Chondrocyte (in vitro differentiated cells): ENCODE results near the gene SFRP2. TPM values are rescaled to one million over a fixed set of nuclear protein-coding genes. Genes with fewer than 3 reads are reported as not detected.
A peak's percentile ranks its signal among the peaks of the same experiment; 100 is the strongest.

Source experiments
- DNase-seq: peaks from one replicate; pipeline ENCODE4 v3.0.0; 2021; ENCODE audit warnings: mixed read lengths, low spot score
- H3K27ac Mint-ChIP-seq: one replicate; pipeline ENCODE4 v1.8.0; 2021; ENCODE audit warnings: mild to moderate bottlenecking, moderate library complexity, mixed read lengths; ENCODE audit not compliant: unreplicated experiment
- H3K27me3 Mint-ChIP-seq: 2 replicates; pipeline ENCODE4 v1.8.0; 2021; ENCODE audit warnings: low read depth, mixed read lengths
- H3K36me3 Mint-ChIP-seq: 2 replicates; pipeline ENCODE4 v1.8.0; 2021; ENCODE audit warnings: low read depth, mixed read lengths
- H3K4me1 Mint-ChIP-seq: 2 replicates; pipeline ENCODE4 v1.8.0; 2021; ENCODE audit warnings: low read depth, mild to moderate bottlenecking, mixed read lengths
- H3K4me3 Mint-ChIP-seq: one replicate; pipeline ENCODE4 v1.8.0; 2021; ENCODE audit warnings: mild to moderate bottlenecking, moderate library complexity, mixed read lengths; ENCODE audit not compliant: unreplicated experiment
- H3K9me3 Mint-ChIP-seq: 2 replicates; pipeline ENCODE4 v1.8.0; 2021; ENCODE audit warnings: low read depth, mixed read lengths
- total RNA-seq: library from RNA; stranded (reverse); gene quantifications from 3 replicates; pipeline ENCODE4 v1.2.1, GENCODE V29; 2021
- TF ChIP-seq, protein P1 (sequence below): fragments of 200-600 bp; sonication (generic); IDR thresholded peaks from 2 replicates; pipeline ENCODE4 v1.5.0; 2021; ENCODE audit warnings: antibody characterized with exemption, mild to moderate bottlenecking, moderate library complexity

SFRP2 gene
- total RNA-seq, 1 donor from 2014 or later = 120 TPM

DNA sequence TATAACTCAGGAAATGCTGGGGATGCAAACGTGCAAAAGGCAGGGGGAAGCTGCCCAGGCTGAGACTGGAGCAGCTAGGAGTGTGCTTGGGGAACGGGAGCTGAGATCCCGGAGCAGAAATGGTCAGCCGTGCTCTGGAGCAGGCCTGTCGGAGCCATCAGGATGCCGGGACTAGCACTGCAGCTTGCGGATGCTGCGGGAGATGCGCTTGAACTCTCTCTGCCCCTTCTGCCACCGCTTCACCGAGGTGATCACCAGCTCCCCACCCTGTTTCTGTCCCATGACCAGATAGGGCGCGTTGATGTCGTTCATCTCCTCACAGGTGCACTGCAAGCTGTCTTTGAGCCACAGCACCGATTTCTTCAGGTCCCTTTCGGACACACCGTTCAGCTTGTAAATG is 7.6 kb downstream of the SFRP2 start:
- Mint-ChIP-seq H3K4me3 (no peak overlapping the region), H3K4me1 (peaks cover 21% of the 10 kb centered on the region), H3K9me3 (peaks cover 4% of the 10 kb centered on the region), H3K27ac (no peak overlapping the region), H3K27me3 (no peaks in the 10 kb centered on the region), H3K36me3 (peaks cover 20% of the 10 kb centered on the region)
- TF ChIP-seq, protein P1, sequence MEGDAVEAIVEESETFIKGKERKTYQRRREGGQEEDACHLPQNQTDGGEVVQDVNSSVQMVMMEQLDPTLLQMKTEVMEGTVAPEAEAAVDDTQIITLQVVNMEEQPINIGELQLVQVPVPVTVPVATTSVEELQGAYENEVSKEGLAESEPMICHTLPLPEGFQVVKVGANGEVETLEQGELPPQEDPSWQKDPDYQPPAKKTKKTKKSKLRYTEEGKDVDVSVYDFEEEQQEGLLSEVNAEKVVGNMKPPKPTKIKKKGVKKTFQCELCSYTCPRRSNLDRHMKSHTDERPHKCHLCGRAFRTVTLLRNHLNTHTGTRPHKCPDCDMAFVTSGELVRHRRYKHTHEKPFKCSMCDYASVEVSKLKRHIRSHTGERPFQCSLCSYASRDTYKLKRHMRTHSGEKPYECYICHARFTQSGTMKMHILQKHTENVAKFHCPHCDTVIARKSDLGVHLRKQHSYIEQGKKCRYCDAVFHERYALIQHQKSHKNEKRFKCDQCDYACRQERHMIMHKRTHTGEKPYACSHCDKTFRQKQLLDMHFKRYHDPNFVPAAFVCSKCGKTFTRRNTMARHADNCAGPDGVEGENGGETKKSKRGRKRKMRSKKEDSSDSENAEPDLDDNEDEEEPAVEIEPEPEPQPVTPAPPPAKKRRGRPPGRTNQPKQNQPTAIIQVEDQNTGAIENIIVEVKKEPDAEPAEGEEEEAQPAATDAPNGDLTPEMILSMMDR = no peak
- peak; percentile 75 for DNase-seq

DNA sequence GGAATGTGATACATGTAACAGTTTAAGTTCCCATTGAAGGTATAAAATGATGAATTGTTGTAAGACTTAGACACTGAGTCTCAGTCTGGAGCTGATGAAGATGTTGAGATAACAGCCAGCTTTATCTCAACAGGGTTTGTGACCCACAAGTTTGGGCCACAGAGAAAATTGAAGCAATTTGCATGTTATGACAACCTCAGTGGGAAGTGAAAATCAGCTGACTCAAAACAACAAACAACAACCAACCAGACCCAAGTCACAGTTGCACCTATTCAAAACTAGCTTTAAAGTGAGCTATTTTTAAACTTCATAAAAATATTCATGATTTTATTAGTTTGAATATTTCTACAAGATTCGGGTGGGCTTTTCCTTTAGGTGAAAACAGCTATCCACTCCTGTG is 8.0 kb downstream of the SFRP2 start:
- peaks cover 17% of the 10 kb centered on the region for H3K4me1 Mint-ChIP-seq
- H3K27ac Mint-ChIP-seq = no peak overlapping the region
- peaks cover 20% of the 10 kb centered on the region for H3K36me3 Mint-ChIP-seq
- DNase-seq = no peak
- no peak overlapping the region for H3K4me3 Mint-ChIP-seq
- TF ChIP-seq, protein P1 = no peak
- H3K27me3 Mint-ChIP-seq = no peaks in the 10 kb centered on the region
- peaks cover 4% of the 10 kb centered on the region for H3K9me3 Mint-ChIP-seq

DNA sequence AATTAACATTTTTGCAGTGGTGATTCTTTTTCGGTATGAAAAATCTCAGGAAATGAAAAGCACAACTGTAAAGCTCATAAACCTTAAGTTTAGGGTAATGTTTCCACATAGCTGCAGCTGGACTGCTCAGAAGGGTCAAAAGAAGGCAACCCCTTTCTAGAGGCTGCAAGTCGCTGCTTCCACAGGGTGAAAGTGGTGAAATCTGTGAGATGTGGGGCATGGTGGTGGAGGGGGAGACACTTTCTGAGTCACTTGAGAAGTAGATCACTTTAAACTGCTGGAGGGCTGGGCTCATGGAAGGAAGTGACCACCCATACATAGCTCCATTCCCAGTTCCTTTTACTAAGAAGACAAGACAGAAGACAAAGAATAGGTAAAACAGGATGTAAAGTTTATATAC is 8.7 kb downstream of the SFRP2 start:
- Mint-ChIP-seq H3K36me3 (peaks cover 17% of the 10 kb centered on the region), H3K27me3 (no peaks in the 10 kb centered on the region), H3K27ac (no peak overlapping the region), H3K9me3 (peaks cover 4% of the 10 kb centered on the region), H3K4me3 (no peak overlapping the region), H3K4me1 (peaks cover 12% of the 10 kb centered on the region)
- DNase-seq = no peak
- TF ChIP-seq, protein P1 = no peak

DNA sequence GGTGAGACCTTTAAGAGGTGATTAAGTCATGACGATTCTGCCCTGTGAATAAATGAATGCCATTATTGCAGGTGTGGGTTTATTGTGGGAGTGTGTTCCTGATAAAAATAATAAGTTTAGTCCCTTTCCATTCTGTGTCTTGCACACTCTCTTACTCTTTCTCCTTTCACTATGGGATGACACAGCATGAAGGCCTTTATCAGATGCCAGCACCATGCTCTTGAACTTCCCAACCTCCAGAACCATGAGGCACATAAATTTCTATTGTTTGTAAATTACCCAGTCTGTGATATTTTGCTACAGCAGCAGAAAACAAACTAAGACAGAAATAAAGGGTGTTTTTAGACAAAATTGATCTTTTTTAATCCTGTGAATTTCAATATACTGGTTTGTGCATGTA is 10.5 kb downstream of the SFRP2 start:
- no peak for DNase-seq
- H3K27me3 Mint-ChIP-seq = no peaks in the 10 kb centered on the region
- TF ChIP-seq, protein P1 = no peak
- no peak overlapping the region for H3K27ac Mint-ChIP-seq
- H3K9me3 Mint-ChIP-seq = peaks cover 4% of the 10 kb centered on the region
- H3K4me1 Mint-ChIP-seq = peaks cover 12% of the 10 kb centered on the region
- no peak overlapping the region for H3K4me3 Mint-ChIP-seq
- peaks cover 12% of the 10 kb centered on the region for H3K36me3 Mint-ChIP-seq

DNA sequence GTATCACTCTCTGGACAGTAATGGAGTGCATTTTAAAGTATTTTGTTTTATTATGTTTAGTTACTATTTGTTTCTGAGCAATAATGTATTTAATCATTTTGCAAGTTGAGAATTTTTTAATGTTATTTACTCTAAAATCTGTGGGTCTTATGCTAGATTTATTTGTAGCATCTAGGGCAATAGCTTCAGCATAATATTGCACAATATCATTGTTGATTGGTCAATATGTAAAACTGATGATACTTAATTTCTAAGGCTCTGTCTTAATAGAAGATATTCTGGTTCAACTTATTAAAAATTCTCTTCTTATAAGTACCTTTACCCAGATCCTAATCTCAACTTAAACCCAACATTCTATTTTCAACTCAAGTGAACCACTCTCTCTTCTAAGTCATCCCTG is 11.5 kb downstream of the SFRP2 start:
- Mint-ChIP-seq H3K4me1 (peaks cover 13% of the 10 kb centered on the region), H3K27me3 (peaks cover 2% of the 10 kb centered on the region), H3K27ac (no peak overlapping the region), H3K9me3 (peaks cover 4% of the 10 kb centered on the region), H3K36me3 (peaks cover 7% of the 10 kb centered on the region), H3K4me3 (no peak overlapping the region)
- no peak for DNase-seq
- TF ChIP-seq, protein P1 = no peak
